A673 (cell line): ENCODE results near the gene ENAM.

ENCODE experiments used
- EZH2 ChIP-seq: fragments of 200-600 bp; sonication (generic); IDR thresholded peaks from 2 replicates; pipeline ENCODE4 v1.6.1; 2017; ENCODE audit warnings: borderline replicate concordance, low read depth, mild to moderate bottlenecking, mixed read lengths, antibody characterized with exemption, low read length; ENCODE audit not compliant: poor library complexity, severe bottlenecking
- TF ChIP-seq, protein P1 (sequence below): fragments of 300-800, 200-600 bp; sonication (generic); conservative IDR thresholded peaks from 2 replicates; pipeline ENCODE4 v1.5.1; 2017; ENCODE audit warnings: low read depth, mild to moderate bottlenecking, antibody characterized with exemption, low read length, moderate library complexity, mixed read lengths

DNA sequence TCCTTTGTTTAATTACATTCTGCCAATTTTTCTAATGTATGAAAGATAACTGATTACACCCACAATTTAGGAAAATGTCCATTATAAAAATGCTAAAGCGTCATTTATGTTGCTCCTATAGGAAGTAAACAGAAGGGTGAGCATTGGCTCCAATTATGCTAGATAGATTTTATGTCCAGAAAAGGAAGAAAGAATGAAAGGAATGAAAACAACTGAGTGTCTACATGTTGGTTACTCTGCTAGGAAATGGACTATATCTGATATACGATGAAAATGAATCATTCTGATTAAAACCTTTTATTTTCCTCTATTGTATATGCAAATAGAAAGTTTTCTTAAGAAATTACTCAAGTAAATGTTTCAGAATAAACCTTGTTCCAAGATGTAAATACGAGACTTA, 1.6 kb downstream of the ENAM start:
- TF ChIP-seq, protein P1, sequence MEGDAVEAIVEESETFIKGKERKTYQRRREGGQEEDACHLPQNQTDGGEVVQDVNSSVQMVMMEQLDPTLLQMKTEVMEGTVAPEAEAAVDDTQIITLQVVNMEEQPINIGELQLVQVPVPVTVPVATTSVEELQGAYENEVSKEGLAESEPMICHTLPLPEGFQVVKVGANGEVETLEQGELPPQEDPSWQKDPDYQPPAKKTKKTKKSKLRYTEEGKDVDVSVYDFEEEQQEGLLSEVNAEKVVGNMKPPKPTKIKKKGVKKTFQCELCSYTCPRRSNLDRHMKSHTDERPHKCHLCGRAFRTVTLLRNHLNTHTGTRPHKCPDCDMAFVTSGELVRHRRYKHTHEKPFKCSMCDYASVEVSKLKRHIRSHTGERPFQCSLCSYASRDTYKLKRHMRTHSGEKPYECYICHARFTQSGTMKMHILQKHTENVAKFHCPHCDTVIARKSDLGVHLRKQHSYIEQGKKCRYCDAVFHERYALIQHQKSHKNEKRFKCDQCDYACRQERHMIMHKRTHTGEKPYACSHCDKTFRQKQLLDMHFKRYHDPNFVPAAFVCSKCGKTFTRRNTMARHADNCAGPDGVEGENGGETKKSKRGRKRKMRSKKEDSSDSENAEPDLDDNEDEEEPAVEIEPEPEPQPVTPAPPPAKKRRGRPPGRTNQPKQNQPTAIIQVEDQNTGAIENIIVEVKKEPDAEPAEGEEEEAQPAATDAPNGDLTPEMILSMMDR, result no peak
- no peak for TF ChIP-seq EZH2
